Neural progenitor cell (in vitro differentiated cells): ENCODE data around the gene FANCC. TPM values are rescaled to one million over a fixed set of nuclear protein-coding genes. Genes with fewer than 3 reads are reported as not detected.

ENCODE experiments used
- DNase-seq: peaks from one replicate; pipeline ENCODE4 v3.0.0-alpha.2; 2016; ENCODE audit warnings: low spot score
- H2AFZ ChIP-seq: fragments of 200-600 bp; sonication (generic); replicated peaks from 2 replicates; pipeline ENCODE4 v1.6.1; 2016; ENCODE audit warnings: antibody characterized with exemption
- H3F3A ChIP-seq: fragments of 200-600 bp; sonication (generic); 2 replicates; pipeline ENCODE4 v1.6.1; 2016; ENCODE audit warnings: antibody characterized with exemption, low read depth
- H3K27ac ChIP-seq: fragments of 200-600 bp; sonication (generic); 2 replicates; pipeline ENCODE4 v1.5.1; 2016; ENCODE audit warnings: mild to moderate bottlenecking
- H3K27me3 ChIP-seq: fragments of 200-600 bp; sonication (generic); 2 replicates; pipeline ENCODE4 v1.6.1; 2016; ENCODE audit warnings: mild to moderate bottlenecking, moderate library complexity
- H3K36me3 ChIP-seq: fragments of 200-600 bp; sonication (generic); 2 replicates; pipeline ENCODE4 v1.5.1; 2016
- H3K4me1 ChIP-seq: fragments of 200-600 bp; sonication (generic); 2 replicates; pipeline ENCODE4 v1.6.1; 2016; ENCODE audit warnings: mixed run types
- H3K4me2 ChIP-seq: fragments of 200-600 bp; sonication (generic); 2 replicates; pipeline ENCODE4 v1.6.1; 2016
- H3K4me3 ChIP-seq: fragments of 200-600 bp; sonication (generic); 2 replicates; pipeline ENCODE4 v1.5.1; 2016
- H3K79me2 ChIP-seq: fragments of 200-600 bp; sonication (generic); 2 replicates; pipeline ENCODE4 v1.6.1; 2016; ENCODE audit warnings: low read depth
- H3K9ac ChIP-seq: fragments of 200-600 bp; sonication (generic); 2 replicates; pipeline ENCODE4 v1.6.1; 2016
- H3K9me3 ChIP-seq: fragments of 200-600 bp; sonication (generic); 2 replicates; pipeline ENCODE4 v1.5.1; 2016; ENCODE audit warnings: low read depth
- H4K20me1 ChIP-seq: fragments of 200-600 bp; sonication (generic); 2 replicates; pipeline ENCODE4 v1.6.1; 2016; ENCODE audit warnings: low read depth
- H3K27ac Mint-ChIP-seq: 3 replicates; pipeline ENCODE4 v1.8.0; 2021; ENCODE audit warnings: mixed read lengths
- H3K27me3 Mint-ChIP-seq: 2 replicates; pipeline ENCODE4 v1.8.0; 2022; ENCODE audit warnings: low read depth, mild to moderate bottlenecking, inconsistent platforms, moderate library complexity, mixed read lengths; ENCODE audit not compliant: insufficient read depth
- H3K36me3 Mint-ChIP-seq: 3 replicates; pipeline ENCODE4 v1.8.0; 2021; ENCODE audit warnings: mixed read lengths
- H3K4me1 Mint-ChIP-seq: 3 replicates; pipeline ENCODE4 v1.8.0; 2021; ENCODE audit warnings: mixed read lengths
- H3K4me3 Mint-ChIP-seq: 3 replicates; pipeline ENCODE4 v1.8.0; 2021; ENCODE audit warnings: mild to moderate bottlenecking, moderate library complexity, mixed read lengths
- H3K9me3 Mint-ChIP-seq: 3 replicates; pipeline ENCODE4 v1.8.0; 2020; ENCODE audit warnings: mixed read lengths
- EZH2 ChIP-seq: fragments of 200-600 bp; sonication (generic); IDR thresholded peaks from 2 replicates; pipeline ENCODE4 v1.6.1; 2017; ENCODE audit warnings: antibody characterized with exemption, mild to moderate bottlenecking, moderate library complexity
- EZH2phosphoT487 ChIP-seq: fragments of 200-600 bp; sonication (generic); IDR thresholded peaks from 2 replicates; pipeline ENCODE4 v1.6.1; 2017; ENCODE audit warnings: antibody characterized with exemption
- total RNA-seq: library from RNA; depleted of rRNA; stranded (reverse); fragments of >200 nt; gene quantifications from 2 replicates; pipeline ENCODE4 v1.2.3, GENCODE V29; 2015; ENCODE audit warnings: low replicate concordance
- TF ChIP-seq, protein P1 (sequence below): fragments of 200-600 bp; sonication (generic); IDR thresholded peaks from 2 replicates; pipeline ENCODE4 v1.5.1; 2017; ENCODE audit warnings: antibody characterized with exemption, mild to moderate bottlenecking

Gene FANCC
- total RNA-seq, 1 donor from 2014 or later, result 49.6 TPM

DNA sequence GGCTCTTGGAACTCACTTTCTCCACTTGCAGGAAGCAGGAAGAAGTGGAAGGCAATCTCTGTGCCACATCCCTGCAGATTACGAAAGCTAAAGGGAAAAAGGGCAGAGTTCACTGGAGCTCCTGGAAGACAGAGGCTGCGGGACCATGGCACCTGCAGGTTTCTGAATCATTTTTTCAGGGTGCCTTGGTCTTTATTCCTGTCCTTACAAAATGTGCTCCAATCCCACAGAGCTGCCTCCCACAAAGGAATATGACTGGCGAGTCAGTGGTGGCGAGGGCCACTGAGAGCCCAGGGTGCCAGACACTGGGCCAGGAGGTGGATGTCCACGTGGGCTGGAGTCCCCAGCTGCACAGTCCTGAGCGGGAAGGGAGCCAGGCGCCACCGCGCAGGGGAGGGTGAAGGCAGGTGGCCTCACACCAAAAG lies 183.0 kb downstream of the FANCC start:
- no peaks in the 10 kb centered on the region for H4K20me1 ChIP-seq
- TF ChIP-seq EZH2 (no peak), EZH2phosphoT487 (no peak)
- TF ChIP-seq, protein P1, sequence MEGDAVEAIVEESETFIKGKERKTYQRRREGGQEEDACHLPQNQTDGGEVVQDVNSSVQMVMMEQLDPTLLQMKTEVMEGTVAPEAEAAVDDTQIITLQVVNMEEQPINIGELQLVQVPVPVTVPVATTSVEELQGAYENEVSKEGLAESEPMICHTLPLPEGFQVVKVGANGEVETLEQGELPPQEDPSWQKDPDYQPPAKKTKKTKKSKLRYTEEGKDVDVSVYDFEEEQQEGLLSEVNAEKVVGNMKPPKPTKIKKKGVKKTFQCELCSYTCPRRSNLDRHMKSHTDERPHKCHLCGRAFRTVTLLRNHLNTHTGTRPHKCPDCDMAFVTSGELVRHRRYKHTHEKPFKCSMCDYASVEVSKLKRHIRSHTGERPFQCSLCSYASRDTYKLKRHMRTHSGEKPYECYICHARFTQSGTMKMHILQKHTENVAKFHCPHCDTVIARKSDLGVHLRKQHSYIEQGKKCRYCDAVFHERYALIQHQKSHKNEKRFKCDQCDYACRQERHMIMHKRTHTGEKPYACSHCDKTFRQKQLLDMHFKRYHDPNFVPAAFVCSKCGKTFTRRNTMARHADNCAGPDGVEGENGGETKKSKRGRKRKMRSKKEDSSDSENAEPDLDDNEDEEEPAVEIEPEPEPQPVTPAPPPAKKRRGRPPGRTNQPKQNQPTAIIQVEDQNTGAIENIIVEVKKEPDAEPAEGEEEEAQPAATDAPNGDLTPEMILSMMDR, result no peak
- H3K4me3 Mint-ChIP-seq, result no peak overlapping the region
- no peaks in the 10 kb centered on the region for H3K9me3 ChIP-seq
- H2AFZ ChIP-seq, result no peak overlapping the region
- no peaks in the 10 kb centered on the region for H3K79me2 ChIP-seq
- H3K36me3 ChIP-seq, result no peaks in the 10 kb centered on the region
- H3F3A ChIP-seq, result peaks cover 13% of the 10 kb centered on the region
- peaks cover 10% of the 10 kb centered on the region for H3K4me1 ChIP-seq
- H3K9me3 Mint-ChIP-seq, result no peaks in the 10 kb centered on the region
- H3K27me3 Mint-ChIP-seq, result peaks cover 3% of the 10 kb centered on the region
- no peak overlapping the region for H3K27ac ChIP-seq
- DNase-seq, result no peak
- no peak overlapping the region for H3K4me3 ChIP-seq
- peaks cover 42% of the 10 kb centered on the region for H3K4me1 Mint-ChIP-seq
- H3K27me3 ChIP-seq, result no peaks in the 10 kb centered on the region
- no peak overlapping the region for H3K27ac Mint-ChIP-seq
- H3K9ac ChIP-seq, result no peak overlapping the region
- peaks cover 5% of the 10 kb centered on the region for H3K36me3 Mint-ChIP-seq
- H3K4me2 ChIP-seq, result no peak overlapping the region

DNA sequence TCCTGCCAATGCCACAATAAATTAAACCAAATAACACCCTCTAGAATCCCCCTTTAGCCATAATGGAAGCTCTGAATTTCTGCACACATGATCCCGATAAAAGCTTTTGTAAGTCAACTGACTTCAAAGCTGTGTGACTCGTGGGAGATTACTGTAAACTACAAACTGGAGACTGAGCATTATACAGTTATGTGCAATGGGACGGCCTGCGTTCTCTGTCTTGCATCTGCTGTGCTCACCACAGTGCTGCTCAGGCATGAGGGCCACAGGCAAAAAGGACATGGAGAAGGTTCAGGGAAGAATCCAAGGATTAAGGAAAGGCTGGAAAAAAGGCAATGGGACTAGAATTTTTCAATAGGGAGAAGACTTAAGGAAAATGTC lies 184.2 kb downstream of the FANCC start:
- H3K79me2 ChIP-seq, result no peaks in the 10 kb centered on the region
- H3K4me2 ChIP-seq, result no peak overlapping the region
- Mint-ChIP-seq H3K36me3 (peaks cover 5% of the 10 kb centered on the region), H3K4me1 (peaks cover 51% of the 10 kb centered on the region), H3K4me3 (no peak overlapping the region), H3K27me3 (peaks cover 3% of the 10 kb centered on the region), H3K27ac (no peak overlapping the region), H3K9me3 (no peaks in the 10 kb centered on the region)
- no peak overlapping the region for H3K9ac ChIP-seq
- no peak for TF ChIP-seq EZH2phosphoT487
- no peak for TF ChIP-seq EZH2
- TF ChIP-seq, protein P1, result no peak
- DNase-seq, result no peak
- H3K27ac ChIP-seq, result no peak overlapping the region
- peaks cover 13% of the 10 kb centered on the region for H3K4me1 ChIP-seq
- H3K9me3 ChIP-seq, result no peaks in the 10 kb centered on the region
- H3K4me3 ChIP-seq, result no peak overlapping the region
- no peaks in the 10 kb centered on the region for H4K20me1 ChIP-seq
- H3K36me3 ChIP-seq, result no peaks in the 10 kb centered on the region
- no peak overlapping the region for H2AFZ ChIP-seq
- peaks cover 16% of the 10 kb centered on the region for H3F3A ChIP-seq
- H3K27me3 ChIP-seq, result no peaks in the 10 kb centered on the region

DNA sequence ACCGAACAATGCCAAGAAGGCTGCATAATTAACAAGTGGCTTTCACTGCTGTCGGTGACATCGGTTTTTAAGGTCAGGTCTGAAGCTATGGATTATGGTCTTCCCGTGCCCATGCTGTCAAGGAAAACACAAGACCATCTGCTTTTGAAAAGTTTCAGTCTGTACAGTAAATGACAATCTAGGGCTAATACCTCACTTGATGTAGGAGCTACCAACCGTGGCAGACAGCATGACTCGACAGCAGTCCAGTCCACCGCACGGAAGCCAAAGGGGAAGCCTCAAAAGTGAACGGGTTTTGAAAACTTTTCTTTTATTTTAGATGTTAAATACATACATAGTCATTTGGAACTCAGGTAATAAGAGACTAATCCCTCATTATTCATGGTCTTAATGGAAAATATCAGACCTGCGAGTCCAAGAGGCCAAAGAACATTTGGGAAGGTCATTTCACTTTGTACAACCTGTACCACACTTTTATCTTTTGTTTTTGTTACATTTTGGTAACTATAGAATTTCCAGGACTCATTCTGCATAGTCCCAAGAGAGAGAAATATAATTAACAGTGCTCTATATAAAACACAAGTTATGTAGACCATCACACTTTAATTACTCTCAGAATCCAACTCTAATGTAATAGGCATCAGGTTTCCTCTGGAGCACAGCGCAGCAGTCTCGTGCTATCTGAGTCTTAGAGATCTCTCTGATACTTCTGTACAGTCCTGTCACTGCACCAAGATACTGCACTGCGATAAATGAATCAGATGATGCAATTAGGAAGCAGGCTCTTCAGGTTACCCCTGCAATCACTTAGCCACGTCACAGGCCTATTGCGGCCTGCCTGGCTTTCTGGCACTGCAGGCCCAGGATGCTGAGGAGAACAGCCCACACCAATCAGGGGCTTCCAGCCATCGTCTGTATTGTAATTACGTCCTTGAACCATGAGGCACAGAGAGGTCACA lies 184.9 kb downstream of the FANCC start:
- Histone ChIP-seq H3K36me3 (no peaks in the 10 kb centered on the region), H3K4me2 (no peak overlapping the region), H3K4me1 (peaks cover 13% of the 10 kb centered on the region), H3K79me2 (no peaks in the 10 kb centered on the region), H3K9ac (no peak overlapping the region), H2AFZ (no peak overlapping the region), H3K27ac (no peak overlapping the region), H4K20me1 (no peaks in the 10 kb centered on the region), H3K9me3 (no peaks in the 10 kb centered on the region), H3K4me3 (no peak overlapping the region), H3K27me3 (no peaks in the 10 kb centered on the region), H3F3A (peaks cover 17% of the 10 kb centered on the region)
- Mint-ChIP-seq H3K36me3 (peaks cover 2% of the 10 kb centered on the region), H3K27ac (no peak overlapping the region), H3K27me3 (peaks cover 3% of the 10 kb centered on the region), H3K4me3 (no peak overlapping the region), H3K4me1 (peaks cover 57% of the 10 kb centered on the region), H3K9me3 (no peaks in the 10 kb centered on the region)
- TF ChIP-seq, protein P1, result no peak
- TF ChIP-seq EZH2 (no peak), EZH2phosphoT487 (no peak)
- no peak for DNase-seq
